LHCN-M2 (cell line): ENCODE data around the gene ZNF541. TPM values are rescaled to one million over a fixed set of nuclear protein-coding genes. Genes with fewer than 3 reads are reported as not detected.
A peak's percentile ranks its signal among the peaks of the same experiment; 100 is the strongest.

Source experiments
- DNase-seq: peaks from one replicate; pipeline ENCODE4 v3.0.0-alpha.2; 2012; ENCODE audit warnings: low read depth
- total RNA-seq: library from RNA; depleted of rRNA; stranded (reverse); fragments of >200 nt; gene quantifications from 2 replicates; pipeline ENCODE4 v1.2.3, GENCODE V29; 2014; rRNA removed

ZNF541 gene
- total RNA-seq, 1 experiment from 2014 or later = not detected

- no peak for DNase-seq
Observed at GRCh38 chr19:47544075-47544474, 28.9 kb downstream of the ZNF541 start.

- DNase-seq = no peak
Observed at GRCh38 chr19:47542030-47542475, 30.9 kb downstream of the ZNF541 start.

GRCh38 chr19:47541518-47541917 lies 31.4 kb downstream of the ZNF541 start:
- DNase-seq = no peak

GRCh38 chr19:47540748-47541147 lies 32.2 kb downstream of the ZNF541 start:
- DNase-seq = peak; percentile 32

- DNase-seq = no peak
Observed at GRCh38 chr19:47539747-47540311, 33.1 kb downstream of the ZNF541 start.

- DNase-seq = no peak
Observed at GRCh38 chr19:47538812-47539211, 34.1 kb downstream of the ZNF541 start.

- DNase-seq = no peak
Observed at GRCh38 chr19:47537493-47537892, 35.5 kb downstream of the ZNF541 start.

GRCh38 chr19:47534628-47535027 lies 38.3 kb downstream of the ZNF541 start:
- no peak for DNase-seq

GRCh38 chr19:47531640-47532387 lies 41.1 kb downstream of the ZNF541 start:
- no peak for DNase-seq

- DNase-seq = no peak
Observed at GRCh38 chr19:47529018-47529742, 43.8 kb downstream of the ZNF541 start.

GRCh38 chr19:47526798-47527197 lies 46.1 kb downstream of the ZNF541 start:
- DNase-seq = no peak

- DNase-seq = no peak
Observed at GRCh38 chr19:47523473-47523872, 49.5 kb downstream of the ZNF541 start.

Other genes with a start within 250 kb of the ZNF541 start
- not detected in 2 replicates for gene C5AR2, start 241.0 kb downstream of the ZNF541 start, total RNA-seq
- gene DHX34, start 223.8 kb downstream of the ZNF541 start, total RNA-seq = 15.7 and 19.4 TPM in 2 replicates
- 6.7 and 7.4 TPM in 2 replicates for gene MEIS3, start 153.6 kb downstream of the ZNF541 start, total RNA-seq
- 0.06 TPM in 1 of 2 replicates, not detected in the other for gene SLC8A2, start 101.3 kb downstream of the ZNF541 start, total RNA-seq
- gene KPTN, start 88.9 kb downstream of the ZNF541 start, total RNA-seq = 8.4 and 8.5 TPM in 2 replicates
- gene NAPA, start 58.1 kb downstream of the ZNF541 start, total RNA-seq = 153 and 242 TPM in 2 replicates
- 1.8 and 4.2 TPM in 2 replicates for gene BICRA, start 36.0 kb upstream of the ZNF541 start, total RNA-seq
- gene EHD2, start 140.3 kb upstream of the ZNF541 start, total RNA-seq = 66.0 and 75.3 TPM in 2 replicates
- gene NOP53, start 172.4 kb upstream of the ZNF541 start, total RNA-seq = 78.7 and 86.8 TPM in 2 replicates
- gene SELENOW, start 205.6 kb upstream of the ZNF541 start, total RNA-seq = 583 and 734 TPM in 2 replicates
- gene TPRX1, start 231.4 kb upstream of the ZNF541 start, total RNA-seq = not detected in 2 replicates
- not detected in 2 replicates for gene CRX, start 248.8 kb upstream of the ZNF541 start, total RNA-seq